Natural killer cell treated with Interleukin-12 subunit alpha and Interleukin-12 subunit beta and Interleukin-15 and Interleukin-18, amount 100 ng/mL, for 72 hours (primary cell): ENCODE data around the gene UBAP2. TPM values are rescaled to one million over a fixed set of nuclear protein-coding genes. Genes with fewer than 3 reads are reported as not detected.

Experiments used
- ATAC-seq, 2 donors: fragments of 150-1000 bp; cut with Tn5 transposase in 1 of 2; sonication (Bioruptor Pico), chemical (Tn5 transposase) in 1 of 2; 2 replicates each; pipeline ENCODE4 v1.10.0; 2021
- DNase-seq: peaks from one replicate; pipeline ENCODE4 v3.0.0; 2022; ENCODE audit warnings: low spot score
- H3K27ac Mint-ChIP-seq, 2 donors: 1 replicate in 1 of 2; 2 replicates in 1 of 2; pipeline ENCODE4 v1.8.0; 2022; ENCODE audit warnings: mixed read lengths in 2 of 2, mild to moderate bottlenecking in 1 of 2, moderate library complexity in 1 of 2
- H3K27me3 Mint-ChIP-seq, 2 donors: 1 replicate in 1 of 2; 2 replicates in 1 of 2; pipeline ENCODE4 v1.8.0; 2022; ENCODE audit warnings: mixed read lengths in 2 of 2
- H3K36me3 Mint-ChIP-seq: one replicate; pipeline ENCODE4 v1.8.0; 2022; ENCODE audit warnings: mixed read lengths
- H3K4me1 Mint-ChIP-seq, 2 donors: 1 replicate in 1 of 2; 2 replicates in 1 of 2; pipeline ENCODE4 v1.8.0; 2022; ENCODE audit warnings: low read depth in 2 of 2, mixed read lengths in 2 of 2, mild to moderate bottlenecking in 1 of 2
- H3K4me3 Mint-ChIP-seq: one replicate; pipeline ENCODE4 v1.8.0; 2022; ENCODE audit warnings: mixed read lengths
- H3K9me3 Mint-ChIP-seq: 2 replicates; pipeline ENCODE4 v1.8.0; 2022; ENCODE audit warnings: mixed read lengths
- total RNA-seq, 2 donors: library from RNA; stranded (reverse); gene quantifications; one replicate each; pipeline ENCODE4 v1.2.3, GENCODE V29; 2022

Gene UBAP2
- total RNA-seq, 2 donors from 2014 or later, result 37.4 to 61.3 TPM

DNA sequence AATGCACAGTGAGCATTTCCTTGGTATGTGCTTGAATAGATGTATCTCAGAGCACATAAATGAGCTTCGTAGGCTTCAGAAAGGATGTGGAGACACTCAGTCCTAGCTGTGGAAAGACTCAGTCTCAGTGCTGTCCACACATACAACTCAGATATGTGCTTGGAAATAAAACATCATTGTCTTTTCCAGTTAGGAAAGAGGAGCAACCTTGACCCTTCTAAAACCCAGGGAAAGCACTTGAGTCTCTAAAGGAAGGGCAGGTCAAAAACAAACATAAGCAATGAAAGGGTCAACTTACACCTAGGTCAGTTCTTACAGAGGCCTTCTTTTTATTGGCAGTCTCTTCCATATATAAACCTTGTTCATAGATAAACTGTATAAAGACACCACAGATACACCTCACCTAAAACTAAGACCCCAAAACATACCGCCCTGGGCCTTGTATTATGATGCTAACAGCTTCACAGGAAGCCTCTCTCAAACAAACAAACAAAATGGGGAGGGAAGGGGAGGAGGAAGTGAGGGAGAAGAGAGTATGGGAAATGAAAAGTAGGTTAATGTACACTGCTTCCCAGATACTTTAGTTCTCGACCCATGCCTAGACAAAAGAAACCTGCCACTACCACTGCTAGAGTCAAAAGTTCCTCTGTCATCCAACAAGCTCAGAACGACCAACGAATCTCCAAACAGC is 114.4 kb downstream of the UBAP2 start:
- ATAC-seq (no peak), DNase-seq (no peak)
- Mint-ChIP-seq H3K4me3 (no peak overlapping the region), H3K9me3 (no peaks in the 10 kb centered on the region), H3K27ac (no peak overlapping the region), H3K4me1 (peaks cover 0 to 9% of the 10 kb centered on the region in 2 donors), H3K36me3 (peaks cover 23% of the 10 kb centered on the region), H3K27me3 (no peaks in the 10 kb centered on the region)

DNA sequence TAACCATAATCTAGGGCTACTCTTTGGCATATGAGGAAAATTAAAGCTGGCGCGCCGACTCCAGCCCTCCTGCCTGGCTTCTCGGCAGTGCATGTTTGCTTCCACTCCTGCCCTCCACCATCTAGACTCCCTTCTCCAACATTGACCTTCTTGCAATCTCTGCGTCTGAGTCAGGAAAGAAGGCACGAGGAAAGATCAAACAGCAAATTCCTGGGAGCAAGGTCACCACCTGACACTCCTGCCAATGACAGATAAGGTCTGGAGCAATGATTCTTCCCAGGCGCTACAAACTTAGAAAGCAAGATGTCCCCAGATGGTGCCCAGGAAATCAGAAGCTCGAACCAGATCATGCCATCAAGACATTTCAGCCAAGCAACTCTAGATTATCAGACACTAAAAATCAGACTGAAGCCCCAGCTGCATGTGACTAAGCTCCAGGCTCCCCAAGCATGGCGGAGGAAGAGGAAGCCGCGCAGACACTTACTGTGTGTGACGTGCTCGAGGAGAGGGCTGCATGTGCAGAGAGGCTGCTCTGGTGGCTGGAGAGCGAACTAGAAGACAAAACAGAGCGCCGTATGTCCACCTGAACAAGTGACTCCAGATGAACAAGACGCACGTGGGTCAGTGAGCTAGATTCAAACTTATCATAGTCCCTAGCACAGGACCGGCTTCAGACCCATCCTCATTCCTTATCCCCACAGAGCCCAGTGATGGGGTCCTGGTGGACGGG is 116.4 kb downstream of the UBAP2 start:
- Mint-ChIP-seq H3K9me3 (no peaks in the 10 kb centered on the region), H3K4me1 (peaks cover 0 to 6% of the 10 kb centered on the region in 2 donors), H3K36me3 (peaks cover 23% of the 10 kb centered on the region), H3K27ac (no peak overlapping the region), H3K27me3 (no peaks in the 10 kb centered on the region), H3K4me3 (no peak overlapping the region)
- ATAC-seq (no peak), DNase-seq (no peak)

DNA sequence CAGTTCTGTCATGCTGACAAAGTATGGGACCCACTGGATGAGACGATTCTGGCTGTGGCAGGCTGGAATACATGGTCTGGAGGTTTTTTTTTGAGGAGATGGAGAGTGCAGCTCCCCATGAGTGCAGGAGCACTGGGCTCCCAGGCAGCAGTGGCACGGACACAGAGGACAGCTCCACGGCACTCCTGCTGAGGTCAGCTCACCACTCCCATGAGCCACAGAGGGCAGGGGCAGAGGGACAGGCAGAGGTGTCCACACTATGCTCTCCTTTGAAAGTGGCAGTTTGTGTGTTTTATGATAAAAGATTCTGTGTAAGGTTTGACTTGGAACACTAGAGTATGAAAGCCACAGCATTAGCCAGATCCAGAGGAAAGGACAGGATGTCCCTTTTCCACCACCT is 117.4 kb downstream of the UBAP2 start:
- no peak overlapping the region for H3K27ac Mint-ChIP-seq
- DNase-seq, result no peak
- H3K4me1 Mint-ChIP-seq, result peaks cover 0 to 6% of the 10 kb centered on the region in 2 donors
- ATAC-seq, result no peak
- peaks cover 22% of the 10 kb centered on the region for H3K36me3 Mint-ChIP-seq
- H3K27me3 Mint-ChIP-seq, result no peaks in the 10 kb centered on the region
- no peaks in the 10 kb centered on the region for H3K9me3 Mint-ChIP-seq
- H3K4me3 Mint-ChIP-seq, result no peak overlapping the region

DNA sequence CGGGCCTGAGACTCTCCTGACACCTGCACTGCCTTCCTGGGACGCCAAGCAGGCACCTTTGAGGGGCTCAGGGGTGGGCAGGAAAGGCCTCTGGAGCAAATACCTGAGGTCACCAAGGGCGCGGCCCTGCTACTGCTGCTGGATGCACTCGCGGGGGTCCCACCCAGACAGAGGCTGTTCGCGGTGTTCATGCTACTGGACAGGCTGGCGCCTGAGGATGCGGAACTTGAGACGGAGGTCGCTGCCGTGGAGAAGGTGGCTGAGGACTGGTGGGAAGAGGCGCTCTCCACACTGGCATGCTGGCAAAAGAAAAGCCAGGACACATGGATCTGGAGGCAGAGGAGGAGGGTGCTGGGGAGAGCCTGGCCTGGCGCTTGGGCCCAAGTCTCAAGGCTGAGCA is 121.0 kb downstream of the UBAP2 start:
- Mint-ChIP-seq H3K36me3 (peaks cover 18% of the 10 kb centered on the region), H3K4me3 (no peak overlapping the region), H3K4me1 (peaks cover 0 to 12% of the 10 kb centered on the region in 2 donors), H3K27ac (peak overlapping the region in 1 of 2 donors; percentile 63), H3K9me3 (no peaks in the 10 kb centered on the region), H3K27me3 (no peaks in the 10 kb centered on the region)
- DNase-seq (no peak), ATAC-seq (no peak)

DNA sequence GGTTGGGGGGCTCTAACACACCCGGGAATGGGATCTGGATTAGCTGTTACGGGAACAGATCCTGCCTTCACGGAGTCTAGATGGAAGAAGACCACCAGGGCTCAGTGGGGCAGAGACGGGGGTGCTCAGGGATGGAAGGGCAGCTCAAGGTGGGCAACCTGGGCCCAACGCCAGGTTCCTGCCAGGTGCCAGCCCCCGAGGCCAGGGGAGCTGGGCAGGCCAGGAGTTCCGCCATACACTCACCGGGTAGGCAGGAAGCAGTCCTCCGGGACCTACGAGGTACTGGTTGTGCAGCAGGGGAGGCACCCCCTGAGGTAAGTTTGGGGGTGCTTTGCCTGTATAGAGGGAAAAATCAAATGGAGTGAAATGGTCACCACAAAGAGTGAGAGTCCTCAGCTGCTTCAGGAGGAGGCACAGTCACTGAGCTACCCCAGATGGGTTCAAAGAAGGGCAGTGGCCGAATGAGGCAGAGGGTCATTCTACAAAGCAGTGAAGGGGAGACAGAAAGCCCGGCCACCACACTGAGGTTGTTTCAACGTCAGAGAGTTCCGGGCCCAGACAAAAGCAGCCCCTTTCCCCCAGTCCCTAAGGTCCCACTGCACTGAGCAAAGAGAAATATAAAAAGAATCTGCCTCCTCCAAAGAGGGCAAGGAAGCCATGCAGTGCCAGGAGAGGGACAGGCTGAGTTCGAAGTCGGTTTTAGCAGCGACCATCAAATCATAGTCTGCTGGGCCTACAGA is 121.8 kb downstream of the UBAP2 start:
- Mint-ChIP-seq H3K4me1 (peaks cover 0 to 9% of the 10 kb centered on the region in 2 donors), H3K9me3 (no peaks in the 10 kb centered on the region), H3K36me3 (peaks cover 13% of the 10 kb centered on the region), H3K27me3 (no peaks in the 10 kb centered on the region), H3K4me3 (no peak overlapping the region), H3K27ac (peak overlapping the region in 1 of 2 donors; percentile 63)
- ATAC-seq (no peak), DNase-seq (no peak)

DNA sequence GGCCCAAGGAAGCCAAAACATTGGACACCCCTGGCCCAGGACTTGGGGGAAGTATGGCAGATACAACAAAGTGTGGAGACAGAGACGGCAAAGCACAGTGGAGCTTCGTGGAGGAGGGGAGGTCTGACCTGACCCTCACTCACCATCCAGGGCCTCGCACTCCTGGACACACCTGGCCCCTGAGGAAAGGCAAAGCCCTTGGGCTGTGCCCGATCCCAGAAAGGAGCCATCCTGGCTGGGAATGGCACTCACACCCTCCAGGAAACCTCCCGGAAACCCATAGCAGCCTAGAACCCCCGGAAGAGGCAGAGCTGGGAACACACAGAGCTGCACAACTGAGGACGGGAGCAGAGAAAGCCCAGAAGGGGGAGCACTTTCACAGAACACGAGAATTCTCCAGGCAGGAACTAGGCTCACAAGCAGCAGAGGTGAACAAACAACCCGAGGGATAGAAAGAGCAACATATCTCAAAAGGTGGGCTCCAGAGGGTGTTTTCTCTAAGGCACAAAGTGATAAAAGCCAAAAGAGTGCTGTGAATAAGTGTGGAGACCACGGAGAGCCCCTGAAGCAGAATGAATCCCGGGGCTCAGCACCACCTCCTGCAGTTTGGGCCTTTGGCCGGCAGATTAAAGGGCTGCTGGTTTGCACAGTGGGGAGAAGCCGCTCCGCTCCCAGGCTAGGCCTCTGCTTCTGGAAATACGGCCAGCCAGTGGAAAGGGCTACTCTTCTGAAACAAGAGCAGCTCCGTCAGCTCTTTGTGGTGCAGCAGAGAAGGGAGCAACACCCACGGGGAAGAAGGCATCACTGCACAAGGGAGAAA is 123.5 kb downstream of the UBAP2 start:
- ATAC-seq (no peak), DNase-seq (no peak)
- peaks cover 11% of the 10 kb centered on the region for H3K36me3 Mint-ChIP-seq
- no peak overlapping the region for H3K4me3 Mint-ChIP-seq
- no peaks in the 10 kb centered on the region for H3K9me3 Mint-ChIP-seq
- peak overlapping the region in 1 of 2 donors; percentile 63 for H3K27ac Mint-ChIP-seq
- no peaks in the 10 kb centered on the region for H3K27me3 Mint-ChIP-seq
- H3K4me1 Mint-ChIP-seq, result peaks cover 4 to 6% of the 10 kb centered on the region in 2 donors

DNA sequence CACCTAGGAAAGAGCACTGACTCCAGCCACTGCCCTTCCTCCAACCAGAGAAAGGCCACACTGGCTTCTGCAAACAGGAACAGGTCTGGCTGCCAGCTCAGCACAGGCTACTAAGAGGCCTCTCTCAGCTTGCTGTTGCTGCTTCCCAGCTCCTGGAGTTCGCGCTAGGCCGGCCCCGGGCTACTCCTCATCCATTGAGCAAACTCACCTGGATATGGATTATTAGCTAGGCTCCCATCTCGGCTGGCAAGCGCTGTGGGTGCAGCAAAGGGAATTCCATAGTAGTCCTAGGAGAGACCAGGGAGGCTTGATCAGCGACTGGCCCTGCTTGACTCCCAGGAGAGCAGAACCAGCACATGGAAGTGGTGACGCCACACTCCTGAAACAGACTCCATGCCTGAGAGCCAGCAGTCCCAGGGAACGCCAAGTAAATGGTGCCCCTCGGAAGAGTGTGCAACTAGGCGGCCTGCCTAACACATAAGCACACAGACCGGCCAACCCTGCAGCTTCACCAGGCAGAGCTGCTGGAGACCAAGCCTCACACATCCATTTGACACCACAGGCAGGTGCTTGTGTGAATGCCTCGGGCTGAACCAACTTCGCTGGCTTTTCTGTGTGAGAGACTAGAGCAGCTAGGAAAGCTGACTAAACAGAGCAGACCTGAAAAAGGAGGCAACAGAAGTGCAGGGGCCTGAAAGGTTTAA is 124.5 kb downstream of the UBAP2 start:
- no peak for ATAC-seq
- Mint-ChIP-seq H3K36me3 (peaks cover 9% of the 10 kb centered on the region), H3K4me3 (no peak overlapping the region), H3K27ac (peak overlapping the region in 1 of 2 donors; percentile 63), H3K9me3 (no peaks in the 10 kb centered on the region), H3K4me1 (peaks cover 4 to 6% of the 10 kb centered on the region in 2 donors), H3K27me3 (no peaks in the 10 kb centered on the region)
- no peak for DNase-seq

DNA sequence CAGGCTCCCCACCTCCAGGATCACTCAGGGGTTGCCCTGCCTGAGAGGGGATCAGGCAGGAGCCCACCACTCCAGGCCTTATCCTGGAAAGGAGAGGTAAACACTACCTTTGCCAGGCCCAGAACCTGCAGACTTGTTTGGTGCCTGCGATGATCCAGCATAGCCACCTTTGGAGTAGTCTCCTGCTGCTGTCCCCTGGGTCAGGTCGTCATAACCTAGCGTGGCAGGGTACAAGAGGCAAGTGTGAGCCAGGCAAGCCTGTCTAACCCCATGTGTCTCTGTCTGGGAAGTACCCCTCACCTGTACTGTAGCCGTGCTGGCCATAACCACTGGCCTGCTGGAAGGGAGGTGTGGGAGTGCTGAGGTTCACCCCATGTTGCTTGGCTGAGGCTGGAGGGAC is 125.6 kb downstream of the UBAP2 start:
- Mint-ChIP-seq H3K9me3 (no peaks in the 10 kb centered on the region), H3K4me1 (peaks cover 4 to 6% of the 10 kb centered on the region in 2 donors), H3K36me3 (peaks cover 12% of the 10 kb centered on the region), H3K4me3 (no peak overlapping the region), H3K27ac (no peak overlapping the region), H3K27me3 (no peaks in the 10 kb centered on the region)
- DNase-seq, result no peak
- ATAC-seq, result peak in 1 of 2 donors; percentile 4

DNA sequence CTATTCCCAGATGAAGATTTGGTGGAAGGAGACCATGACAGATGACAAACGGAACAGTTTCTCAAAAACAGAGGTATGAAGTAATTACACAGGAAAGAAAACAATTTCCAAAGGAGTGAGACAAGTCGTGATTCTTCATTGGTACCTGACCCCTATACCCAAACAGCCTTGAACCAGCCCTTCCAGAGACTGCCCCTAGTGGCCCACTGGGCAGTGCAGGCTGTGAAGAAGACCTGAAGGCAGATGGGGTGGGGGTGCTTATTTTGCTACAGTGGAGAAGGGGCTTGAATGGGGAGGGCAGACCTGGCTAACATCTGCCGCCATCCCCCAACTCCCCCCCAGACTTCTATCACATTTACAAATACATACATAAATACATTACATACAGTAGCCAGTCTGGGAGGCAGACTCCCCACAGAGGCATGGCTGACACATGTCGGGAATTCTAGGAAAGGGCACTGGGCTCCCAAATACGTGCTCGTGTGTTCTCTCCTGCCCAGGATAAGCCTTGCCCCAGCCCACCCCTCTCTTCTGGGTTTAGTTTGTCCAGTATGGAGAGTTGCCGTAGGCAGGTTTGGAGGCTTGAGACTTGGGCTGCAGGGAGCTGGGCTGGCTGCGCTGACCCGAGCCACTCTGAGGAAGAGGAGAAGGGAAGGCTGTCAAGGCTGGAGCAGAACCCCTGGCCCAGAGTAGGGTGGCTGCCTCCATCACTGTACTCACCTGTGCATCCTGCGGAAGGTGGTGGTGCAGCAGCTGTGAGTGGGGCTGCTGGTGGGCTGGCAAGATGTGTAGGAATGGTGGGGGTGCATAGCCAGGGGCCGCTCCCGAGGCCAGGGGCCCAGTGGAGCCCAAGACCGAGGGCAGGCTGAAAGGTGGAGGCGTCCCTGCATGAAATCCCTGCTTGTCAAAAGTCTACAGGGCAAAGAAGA is 126.5 kb downstream of the UBAP2 start:
- Mint-ChIP-seq H3K9me3 (no peaks in the 10 kb centered on the region), H3K36me3 (peaks cover 20% of the 10 kb centered on the region), H3K27ac (no peak overlapping the region), H3K27me3 (no peaks in the 10 kb centered on the region), H3K4me1 (peaks cover 4 to 6% of the 10 kb centered on the region in 2 donors), H3K4me3 (no peak overlapping the region)
- DNase-seq, result no peak
- no peak for ATAC-seq

DNA sequence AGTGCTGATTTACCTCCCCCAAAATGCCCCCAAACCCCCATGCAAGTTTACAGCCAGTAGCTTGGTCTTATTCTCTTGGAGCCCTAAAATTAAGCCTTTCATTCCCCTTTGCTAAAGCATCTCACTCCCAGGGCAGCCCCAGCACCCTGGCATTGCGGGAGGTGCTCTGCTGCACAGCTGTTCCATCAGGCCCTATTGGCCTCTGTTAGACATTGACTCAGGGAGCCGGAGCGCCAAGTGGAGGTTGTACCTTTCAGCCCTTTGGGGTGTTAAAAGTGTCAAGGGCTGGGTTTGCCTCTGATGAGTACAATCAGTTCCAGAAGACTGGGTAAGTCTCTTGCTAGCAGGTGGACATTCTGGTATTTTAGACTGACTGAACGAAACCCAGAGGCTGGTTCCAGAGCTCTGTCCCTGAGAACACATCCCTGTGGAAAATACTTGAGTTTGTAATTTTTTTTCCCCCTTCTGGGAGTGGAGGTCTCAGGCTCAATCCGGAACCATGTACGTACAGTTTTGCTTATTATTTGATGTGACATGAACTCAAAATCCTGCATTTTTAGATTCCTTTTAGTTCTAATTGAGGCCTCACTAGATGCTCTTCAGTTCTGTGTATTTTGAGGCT is 129.3 kb downstream of the UBAP2 start:
- peak overlapping the region in 1 of 2 donors; percentile 32 for H3K27ac Mint-ChIP-seq
- H3K9me3 Mint-ChIP-seq, result no peaks in the 10 kb centered on the region
- no peak overlapping the region for H3K4me3 Mint-ChIP-seq
- peaks cover 23% of the 10 kb centered on the region for H3K36me3 Mint-ChIP-seq
- no peak for DNase-seq
- no peaks in the 10 kb centered on the region for H3K27me3 Mint-ChIP-seq
- no peak for ATAC-seq
- H3K4me1 Mint-ChIP-seq, result peaks cover 0 to 4% of the 10 kb centered on the region in 2 donors

DNA sequence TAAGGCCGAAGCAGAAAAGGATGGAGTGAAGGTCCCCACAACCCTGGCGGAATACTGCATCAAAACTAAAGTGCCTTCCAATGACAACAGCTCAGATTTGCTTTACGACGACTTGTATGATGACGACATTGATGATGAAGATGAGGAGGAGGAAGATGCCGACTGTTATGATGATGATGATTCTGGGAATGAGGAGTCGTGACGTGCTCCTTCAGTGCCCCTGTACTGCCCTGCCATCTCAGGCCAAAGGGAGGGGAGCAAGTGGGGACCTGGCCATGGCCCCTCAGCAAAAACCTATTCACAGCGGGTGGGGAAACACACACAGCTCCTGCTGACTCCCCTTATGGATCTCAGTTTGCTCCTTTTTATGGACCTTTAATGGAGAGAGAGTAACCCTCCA is 131.7 kb downstream of the UBAP2 start:
- Mint-ChIP-seq H3K4me1 (peaks cover 0 to 4% of the 10 kb centered on the region in 2 donors), H3K27ac (no peak overlapping the region), H3K4me3 (no peak overlapping the region), H3K27me3 (no peaks in the 10 kb centered on the region), H3K36me3 (peaks cover 22% of the 10 kb centered on the region), H3K9me3 (no peaks in the 10 kb centered on the region)
- ATAC-seq, result no peak
- no peak for DNase-seq
